GM21825 (cell line): Measurements from ENCODE around the gene KCTD3.

Source experiments
- ATAC-seq: cut with Tn5 transposase; IDR thresholded peaks from one replicate; pipeline ENCODE4 v1.9.1; 2021; ENCODE audit warnings: mild to moderate bottlenecking, moderate library complexity; ENCODE audit not compliant: unreplicated experiment

Gene KCTD3

DNA sequence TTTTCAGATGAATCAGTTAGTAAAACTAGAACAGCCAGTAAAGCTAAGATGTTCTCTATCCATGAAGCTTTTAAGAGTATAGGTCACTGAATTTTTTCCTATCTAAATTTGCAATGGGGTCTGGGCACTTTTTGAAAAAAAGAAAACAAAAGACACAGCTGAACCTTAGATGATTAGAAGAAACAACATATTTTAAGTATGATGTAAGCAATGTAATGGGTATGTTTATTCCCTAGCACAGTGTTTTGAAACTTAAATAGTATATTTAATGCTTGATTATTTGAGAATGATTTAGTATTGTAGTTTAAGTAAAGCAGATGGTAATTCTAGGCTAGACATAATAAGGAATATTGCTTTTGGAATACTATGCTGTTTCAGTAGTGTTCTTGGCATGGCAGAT, 36.2 kb downstream of the KCTD3 start:
- ATAC-seq = no peak

DNA sequence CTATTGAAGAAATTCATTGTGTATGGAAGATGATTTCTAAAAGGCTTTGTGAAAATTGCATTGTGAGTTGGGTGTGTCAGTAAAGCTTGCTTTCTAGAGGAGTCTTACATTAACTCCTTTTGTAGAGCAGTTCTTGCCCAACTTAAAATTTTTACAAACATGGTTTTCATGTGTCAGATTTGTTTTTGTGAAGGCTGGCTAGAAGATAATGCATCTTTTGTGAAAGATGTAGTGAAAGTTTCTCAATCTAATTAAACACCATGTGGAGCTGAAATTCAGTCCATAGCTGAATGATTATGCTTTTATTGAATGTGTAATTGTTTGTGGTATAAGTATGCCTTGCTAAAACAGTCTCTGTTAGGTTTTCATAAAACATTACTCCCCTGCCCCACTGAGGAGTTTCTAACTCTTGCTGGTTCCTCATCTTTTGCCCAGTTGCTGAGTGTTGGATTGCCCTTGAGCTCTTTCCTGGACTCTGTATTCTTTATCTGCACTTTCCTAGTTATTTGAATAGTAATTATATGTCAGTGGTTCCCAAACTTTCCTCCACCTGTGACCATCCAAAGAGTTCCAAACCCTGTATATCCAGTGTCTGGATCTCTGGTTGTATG, 38.0 kb downstream of the KCTD3 start:
- no peak for ATAC-seq

DNA sequence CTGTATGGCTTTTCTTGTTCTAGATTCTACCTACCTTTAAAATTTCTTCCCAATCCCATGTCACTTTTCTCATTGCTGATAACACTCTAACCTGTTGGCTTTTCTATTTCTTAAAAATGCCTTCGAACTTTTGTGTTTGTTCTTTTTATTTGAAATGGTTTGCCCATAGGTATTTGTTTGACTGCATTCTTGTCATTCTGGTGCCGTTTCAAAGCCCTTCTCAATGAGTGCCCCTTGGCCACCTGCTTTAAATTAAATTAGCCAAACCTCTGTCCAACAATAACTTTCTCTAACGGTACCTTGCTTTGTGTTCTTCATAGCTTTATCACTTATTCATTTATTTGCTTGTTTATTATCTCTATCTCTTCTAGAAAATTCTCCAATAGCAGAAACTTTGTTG, 38.9 kb downstream of the KCTD3 start:
- no peak for ATAC-seq

DNA sequence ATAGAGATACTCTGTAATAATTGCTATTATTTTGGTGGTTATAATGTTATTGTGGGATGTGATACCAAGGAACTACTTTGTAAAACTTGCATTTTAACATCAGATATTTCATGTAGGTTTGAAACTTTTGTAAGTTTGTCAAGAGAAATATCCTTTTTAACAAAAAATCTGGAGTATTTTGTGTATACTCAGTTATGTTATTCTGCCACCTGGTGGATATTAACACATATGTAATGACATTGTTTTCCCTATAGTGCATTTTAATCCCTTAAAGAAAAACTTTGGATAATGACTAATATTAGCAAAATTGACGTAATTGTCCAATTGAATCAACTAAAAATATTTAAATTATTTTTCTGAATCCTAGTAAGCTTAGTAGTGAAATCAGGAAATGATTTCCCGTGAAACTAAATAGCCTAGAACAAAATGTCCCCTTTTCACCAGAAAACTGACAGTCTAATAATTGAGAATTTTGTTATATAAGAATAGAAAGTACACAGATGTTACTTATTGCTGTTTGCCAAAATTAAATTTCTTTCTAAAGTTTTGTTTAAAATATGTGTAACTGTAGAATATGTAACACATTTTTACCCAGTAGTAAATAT, 39.6 kb downstream of the KCTD3 start:
- ATAC-seq = no peak

DNA sequence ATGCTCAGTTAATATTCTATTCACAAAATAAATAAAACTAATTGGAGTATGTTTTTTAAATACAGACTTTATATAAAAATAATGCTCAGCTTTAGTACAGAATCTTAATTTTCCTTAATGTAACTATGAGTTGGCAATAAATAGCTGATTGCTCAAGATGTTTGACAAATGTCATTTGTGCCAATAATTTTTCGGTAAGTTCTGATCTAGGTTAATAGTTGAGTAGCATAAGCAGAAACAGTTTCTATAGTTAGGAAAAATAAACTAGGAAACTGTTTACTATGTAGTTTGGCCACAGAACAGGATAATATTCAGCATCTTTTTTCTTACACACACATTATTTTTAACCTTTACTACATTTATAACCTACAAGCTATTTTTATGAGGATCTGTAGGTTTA, 40.3 kb downstream of the KCTD3 start:
- no peak for ATAC-seq

DNA sequence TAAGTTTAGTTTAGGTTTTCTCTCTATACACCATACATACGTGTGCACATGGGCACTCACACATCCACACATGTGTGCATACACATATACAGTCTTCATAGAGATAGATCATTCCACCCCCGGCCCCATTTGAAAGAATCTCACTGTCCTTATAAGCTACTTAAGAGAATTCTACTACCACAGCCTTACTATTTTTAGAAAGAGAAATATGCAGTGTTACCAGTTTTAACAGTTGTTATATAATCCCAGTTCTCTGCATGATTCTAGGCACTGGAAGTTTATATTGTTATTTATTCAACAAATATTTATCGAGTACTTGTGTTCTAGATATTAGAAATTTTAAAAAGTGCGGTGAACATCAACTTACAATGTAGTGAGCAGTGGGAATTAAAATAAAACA, 41.5 kb downstream of the KCTD3 start:
- no peak for ATAC-seq

DNA sequence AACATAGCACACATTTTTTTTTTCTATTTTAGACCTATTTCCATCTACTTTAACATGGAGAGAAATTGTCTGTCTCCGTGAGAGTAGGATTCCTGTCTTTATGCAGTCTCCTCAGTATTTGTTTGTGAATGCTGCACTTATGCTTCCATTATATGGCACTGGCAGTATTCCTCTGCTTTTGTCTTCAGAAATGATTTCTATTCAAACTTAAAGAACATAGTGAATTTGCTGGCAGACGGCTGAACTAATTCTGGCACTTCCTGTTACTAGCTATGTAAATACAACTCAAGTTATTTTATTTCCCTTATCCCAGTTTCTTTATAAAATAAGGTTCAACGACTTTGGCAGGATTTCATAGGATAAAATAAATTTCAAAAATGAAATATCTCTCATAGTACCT, 45.3 kb downstream of the KCTD3 start:
- no peak for ATAC-seq

DNA sequence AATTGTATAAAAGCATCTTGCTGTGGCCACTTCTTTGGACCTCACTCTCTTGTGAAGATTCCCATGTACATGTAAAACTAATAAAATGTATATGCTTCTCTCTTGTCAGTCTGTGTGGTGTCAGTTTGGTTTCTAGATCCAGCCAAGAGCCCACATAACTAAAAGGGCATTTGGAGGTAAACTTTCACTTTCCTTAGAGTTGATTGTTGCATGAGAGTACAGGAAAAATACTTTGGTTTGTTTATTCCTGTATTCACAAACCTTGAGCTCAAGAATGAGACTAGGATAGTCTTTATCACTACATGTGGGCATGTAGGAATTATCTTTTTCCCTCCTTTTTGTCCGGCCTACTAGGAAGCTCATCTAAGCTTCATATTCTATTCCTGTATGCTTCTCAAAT, 50.9 kb downstream of the KCTD3 start:
- peak; percentile 65 for ATAC-seq

DNA sequence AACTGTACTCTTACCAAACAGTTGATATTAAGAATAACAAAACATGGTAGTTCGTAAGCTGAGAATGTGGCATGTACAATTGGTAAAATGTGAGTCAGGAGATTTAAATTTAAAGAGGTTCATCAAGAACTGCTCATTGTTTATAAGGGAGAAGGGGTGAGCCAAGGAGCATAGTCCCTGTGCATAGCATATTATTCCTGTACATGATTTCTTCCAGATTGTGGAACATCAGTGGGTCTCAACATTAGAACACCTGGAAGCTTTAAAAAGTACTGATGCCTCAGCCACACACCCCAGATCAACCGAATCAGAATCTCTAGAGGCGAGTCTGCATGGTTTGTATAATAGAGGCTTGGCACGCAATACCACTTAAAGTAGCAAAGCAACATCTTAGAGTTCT, 56.1 kb downstream of the KCTD3 start:
- no peak for ATAC-seq

DNA sequence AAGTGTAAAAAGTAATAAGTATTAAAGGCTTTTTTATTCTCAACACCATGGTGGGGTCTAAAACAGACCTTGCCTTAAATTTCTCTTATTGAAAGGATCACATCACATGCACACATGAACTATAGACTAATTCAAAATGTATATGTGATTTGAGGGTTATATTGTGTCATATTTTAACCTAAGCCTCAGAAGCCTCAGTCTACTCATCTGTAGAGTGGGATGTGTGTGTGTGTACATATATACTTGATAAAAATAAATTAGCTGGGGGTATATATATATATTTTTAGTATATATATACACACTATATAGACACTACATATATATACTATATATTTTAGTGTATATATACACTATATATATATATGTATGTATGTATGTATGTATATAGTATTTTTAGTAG, 58.8 kb downstream of the KCTD3 start:
- no peak for ATAC-seq

DNA sequence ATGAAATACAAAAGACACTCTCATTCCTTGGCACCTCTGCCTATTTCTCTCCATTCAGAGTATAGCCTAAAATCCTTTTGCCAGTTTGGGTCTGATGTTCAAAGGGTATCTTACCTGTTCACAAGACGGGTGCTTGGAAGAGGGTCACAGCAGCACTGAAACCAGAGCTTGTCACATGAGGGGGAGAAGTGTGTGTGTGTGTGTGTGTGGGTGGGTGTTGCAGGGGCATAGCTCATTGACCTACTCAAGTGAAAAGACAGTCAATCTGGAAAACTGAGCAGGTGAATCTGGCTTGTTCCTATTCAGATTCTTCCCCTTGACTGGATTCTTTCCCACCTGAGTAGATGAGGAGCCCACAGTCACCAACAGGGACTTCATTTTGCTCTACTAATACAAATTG, 63.9 kb downstream of the KCTD3 start:
- ATAC-seq = no peak

DNA sequence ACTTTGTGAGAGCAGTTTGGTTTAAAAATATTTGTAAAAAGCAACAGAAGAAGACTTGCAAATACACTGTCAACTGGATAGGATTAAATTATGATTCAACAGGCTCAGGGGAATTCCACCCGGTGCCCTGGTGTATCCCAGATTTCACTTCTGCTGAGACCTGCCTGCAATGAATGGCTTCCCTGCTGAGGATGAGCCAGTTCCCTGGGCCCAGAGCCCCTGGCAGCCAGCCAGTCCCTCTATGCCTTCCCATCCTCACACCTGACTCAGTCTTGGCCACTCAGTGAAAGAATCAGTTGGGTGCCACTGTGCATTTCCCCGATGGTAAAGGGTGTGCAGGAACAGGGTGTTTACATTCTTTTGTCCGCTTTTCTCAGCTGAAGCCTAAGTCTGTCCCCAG, 64.4 kb downstream of the KCTD3 start:
- no peak for ATAC-seq

DNA sequence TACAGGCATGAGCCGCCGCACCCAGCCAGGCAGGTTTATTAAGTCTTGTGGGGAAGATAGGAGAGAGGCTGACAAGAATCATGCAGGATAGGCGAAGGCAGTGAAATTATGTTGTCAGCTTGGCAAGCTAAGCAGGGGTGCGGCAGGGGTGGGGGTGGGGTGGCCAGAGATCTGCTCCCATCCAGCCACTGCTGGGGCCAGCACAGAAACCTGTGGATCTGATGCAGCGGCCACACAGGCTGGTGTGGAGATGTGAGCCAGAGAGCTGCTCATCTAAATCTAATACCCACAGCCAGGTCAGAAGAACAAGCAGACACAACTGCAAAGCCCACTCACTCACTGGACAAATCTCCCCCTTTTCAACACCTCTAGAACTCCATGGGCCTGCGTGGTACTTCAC, 68.7 kb downstream of the KCTD3 start:
- no peak for ATAC-seq

DNA sequence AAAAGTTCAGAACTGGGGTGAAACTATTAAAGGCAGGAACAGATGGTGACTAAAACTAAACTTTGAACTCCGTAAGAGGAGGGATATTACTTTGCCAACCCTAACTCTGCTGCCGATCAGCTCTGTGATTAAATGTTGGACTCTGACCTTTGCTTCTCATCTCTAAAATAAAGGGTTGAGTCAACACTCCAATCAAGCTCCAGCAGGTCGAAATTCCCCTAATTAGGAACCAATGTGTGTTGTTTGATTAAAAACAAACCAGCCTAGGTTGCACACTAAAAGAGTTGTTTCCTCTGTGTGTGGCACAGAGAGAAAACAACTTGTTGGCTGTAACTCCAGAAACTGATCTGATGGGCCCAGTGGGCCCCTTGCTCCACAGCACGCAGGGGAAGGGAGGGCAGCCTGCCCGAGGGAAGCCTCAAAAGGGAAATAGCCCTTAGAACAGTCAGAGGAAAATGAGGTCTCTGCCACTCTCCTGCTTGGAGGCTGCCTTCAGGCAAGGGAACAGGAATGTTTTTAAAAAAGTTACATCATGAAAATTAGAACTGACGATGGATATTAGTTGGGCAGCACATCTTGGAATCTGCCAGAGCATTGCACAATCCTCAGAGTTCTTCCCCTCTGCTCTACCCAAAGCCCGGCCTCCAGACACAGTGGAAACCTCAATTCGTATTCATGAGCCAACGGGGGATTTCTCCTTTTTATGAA, 69.3 kb downstream of the KCTD3 start:
- ATAC-seq = no peak

DNA sequence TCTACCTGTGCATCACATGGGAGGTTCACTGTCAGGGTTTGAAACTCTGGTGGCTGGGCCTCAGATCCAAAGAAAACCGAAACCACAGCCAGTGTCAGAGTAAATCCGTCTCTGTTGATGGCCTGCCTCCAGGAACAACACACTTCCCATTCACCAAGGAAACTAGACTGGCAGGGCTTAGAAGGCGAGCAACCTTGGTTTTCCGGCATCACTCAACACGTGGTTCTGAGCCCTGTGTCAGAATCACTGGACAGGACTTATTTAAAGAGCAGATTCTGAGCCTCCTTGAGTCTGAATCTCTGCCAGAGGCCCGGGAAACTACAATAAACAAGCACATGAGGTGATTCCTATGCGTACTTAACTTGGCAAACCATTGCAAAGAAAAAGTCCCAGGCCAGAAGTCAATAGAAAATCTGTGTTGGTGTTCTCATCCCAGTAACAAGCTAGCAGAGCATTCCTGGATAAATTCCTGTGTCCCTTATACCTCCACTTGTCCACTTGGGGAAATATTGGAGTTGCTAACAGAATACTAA, 70.0 kb downstream of the KCTD3 start:
- no peak for ATAC-seq

DNA sequence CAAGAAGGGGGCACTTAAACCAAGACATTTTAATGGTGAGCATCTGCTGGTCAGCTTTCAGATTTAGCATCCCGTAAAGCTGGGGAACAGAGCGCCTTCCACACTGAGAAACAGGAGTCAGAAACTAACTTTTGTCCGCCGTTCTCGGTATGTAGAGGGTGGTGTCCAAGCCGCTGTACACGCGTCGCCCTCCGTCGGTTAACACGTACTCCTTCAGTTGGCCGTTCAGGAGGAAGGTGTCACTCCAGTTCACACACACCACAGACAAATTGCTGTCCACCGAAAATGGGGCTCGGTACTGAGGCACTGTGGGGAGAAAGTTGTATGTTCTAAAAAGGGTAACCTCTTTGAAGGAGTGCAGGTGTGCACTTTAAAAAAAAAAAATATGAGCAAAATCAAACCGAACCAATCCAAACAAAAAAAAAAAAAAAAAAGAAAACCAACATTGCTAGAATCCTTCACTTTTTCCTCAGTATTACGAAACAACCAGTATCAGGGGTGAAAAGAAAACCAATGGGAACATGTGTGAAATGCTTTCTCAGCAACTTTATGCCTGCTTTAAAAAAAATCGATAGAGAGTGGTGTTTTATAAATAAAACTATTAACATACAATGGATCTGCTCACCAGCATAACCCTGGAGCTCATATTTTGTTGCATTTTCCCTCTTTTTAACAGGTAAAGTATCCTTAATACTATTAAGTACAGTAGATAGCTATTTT, 73.5 kb downstream of the KCTD3 start:
- no peak for ATAC-seq

DNA sequence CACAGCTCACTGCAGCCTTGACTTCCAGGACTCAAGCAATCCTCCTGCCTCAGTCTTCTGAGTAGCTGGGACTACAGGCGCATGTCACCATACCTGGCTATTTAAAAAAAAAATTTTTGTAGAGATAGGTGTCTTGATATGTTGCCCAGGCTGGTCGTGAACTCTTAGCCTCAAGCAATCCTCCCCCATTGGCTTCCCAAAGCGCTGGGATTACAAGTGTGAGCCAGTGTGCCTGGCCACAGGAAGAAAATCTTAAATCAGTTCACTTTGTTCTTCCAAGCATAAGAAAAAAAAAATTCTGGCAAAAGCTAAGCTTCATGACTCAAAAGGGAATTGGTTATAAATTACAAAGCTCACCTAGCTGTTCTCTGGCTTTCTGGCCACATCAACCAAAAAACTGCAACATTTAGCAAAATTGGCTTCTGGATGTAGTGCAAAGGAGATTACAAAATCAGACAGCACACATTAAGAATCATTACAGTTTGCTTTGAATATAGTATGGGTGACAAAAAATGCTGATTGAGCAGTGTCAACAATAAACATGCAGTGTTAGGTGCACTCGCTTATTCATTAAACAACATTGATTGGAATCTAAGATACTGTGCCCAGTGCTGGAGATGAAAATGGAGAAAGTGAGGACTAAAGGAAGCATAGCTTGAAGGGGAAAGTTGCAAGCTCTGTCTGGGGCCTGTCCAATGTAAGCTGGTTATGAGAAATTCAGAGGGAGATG, 76.7 kb downstream of the KCTD3 start:
- no peak for ATAC-seq

DNA sequence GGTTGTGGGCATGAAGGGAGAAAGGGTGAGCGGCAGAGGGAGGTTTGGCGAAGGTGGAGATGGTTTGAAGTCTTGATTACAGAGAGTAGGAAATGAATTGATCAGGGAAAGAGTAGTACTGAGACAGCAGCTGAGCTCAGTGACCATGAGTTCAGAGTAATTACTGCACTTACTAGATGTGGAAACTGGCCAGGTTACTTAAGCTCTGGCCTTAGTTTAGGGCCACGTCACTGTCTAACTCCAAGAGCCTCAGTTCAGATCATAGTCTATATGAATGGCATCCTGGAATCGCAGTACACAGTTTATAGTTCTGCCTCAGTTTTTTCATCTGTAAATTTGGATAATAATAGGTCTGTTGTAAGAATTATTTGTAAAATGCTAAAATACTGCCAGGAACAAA, 78.1 kb downstream of the KCTD3 start:
- no peak for ATAC-seq

DNA sequence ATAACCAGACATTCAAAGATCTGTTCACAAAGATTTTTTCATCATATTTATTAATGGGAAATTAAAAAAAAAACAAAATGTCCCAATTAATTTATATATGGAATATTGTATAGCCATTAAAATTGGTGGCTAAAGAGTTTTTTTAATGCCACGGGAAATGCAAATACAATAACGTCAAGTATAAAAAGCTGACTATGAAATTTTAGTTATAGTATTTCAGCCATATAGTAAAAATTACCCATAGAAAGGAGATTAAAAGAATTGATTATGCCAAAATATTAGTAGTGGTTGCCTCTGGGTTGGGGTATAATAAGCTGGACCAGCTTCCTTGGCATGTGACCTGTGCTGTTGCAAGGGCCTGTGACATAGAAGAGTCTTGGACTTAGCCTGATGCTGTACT, 78.8 kb downstream of the KCTD3 start:
- ATAC-seq = no peak

DNA sequence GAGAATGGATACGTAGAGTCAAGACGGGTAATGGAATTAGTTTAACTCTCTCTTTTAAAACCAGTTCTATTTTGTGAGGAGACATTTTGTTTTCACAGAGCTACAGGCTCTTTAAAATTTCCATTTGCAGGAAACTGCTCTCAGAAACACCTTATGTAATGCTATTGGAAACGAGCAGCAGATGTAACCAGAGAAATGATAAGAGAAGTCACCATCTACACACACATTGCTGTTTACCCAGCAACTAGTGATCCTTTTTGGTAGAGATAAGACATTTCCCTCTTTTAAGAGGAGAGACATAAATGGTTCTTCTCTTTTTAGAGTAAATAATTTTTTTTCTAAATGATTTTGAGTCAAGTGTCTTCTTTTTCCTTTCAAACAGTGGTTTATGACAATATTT, 80.6 kb downstream of the KCTD3 start:
- no peak for ATAC-seq

DNA sequence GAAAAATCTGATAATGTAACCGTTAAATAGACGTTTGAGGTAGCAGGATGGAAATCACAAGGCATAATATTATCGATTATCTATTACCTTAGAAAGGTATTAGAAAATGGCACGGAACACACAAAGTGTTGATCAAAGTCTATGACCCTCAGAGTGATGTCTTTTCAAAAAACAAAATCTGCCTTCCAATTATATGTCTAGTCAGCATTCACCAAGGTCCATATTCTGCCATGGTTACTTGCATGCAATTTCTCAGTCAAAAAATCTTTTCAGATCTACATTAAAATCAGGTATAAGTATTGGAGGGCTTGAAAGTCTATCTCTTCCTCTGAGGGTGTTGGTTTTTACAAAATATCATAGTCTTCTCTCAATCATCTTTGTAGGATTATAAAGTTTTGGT, 81.9 kb downstream of the KCTD3 start:
- ATAC-seq = no peak
